Measurements from ENCODE around the gene STMP1.

Gene STMP1

DNA sequence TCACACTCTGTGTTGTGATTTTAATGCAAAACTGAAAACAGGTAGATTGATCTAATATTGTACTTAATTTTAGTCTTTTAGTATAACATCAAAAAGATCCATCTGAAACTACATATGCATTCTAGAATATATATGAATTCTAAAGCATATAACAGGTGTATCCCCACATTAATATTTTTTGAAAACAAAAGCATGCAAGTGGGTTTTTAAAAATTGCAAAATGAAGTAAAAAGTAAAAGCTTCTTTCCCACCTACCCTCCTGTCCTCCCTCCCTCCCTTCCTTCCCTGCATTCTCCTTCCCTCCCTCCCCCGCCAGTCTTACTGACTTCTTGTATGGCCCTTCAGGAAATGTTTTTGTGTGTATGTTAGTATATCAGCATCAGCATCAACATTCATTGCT is 14.6 kb upstream of the STMP1 start:
- Histone ChIP-seq H3K27ac (ENCODE audit: low read length) (no peak overlapping the region), H3K4me1 (ENCODE audit: insufficient read depth, low read length) (no peaks in the 10 kb centered on the region), H3K36me3 (ENCODE audit: insufficient read depth, low read depth, low read length) (peaks cover 69% of the 10 kb centered on the region), H3K27me3 (ENCODE audit: insufficient read depth, low read length) (no peaks in the 10 kb centered on the region), H3K9ac (ENCODE audit: low read depth, low read length) (no peak overlapping the region), H3K4me3 (ENCODE audit: low read length) (no peak overlapping the region), H3K9me3 (ENCODE audit: insufficient read depth, low read depth, low read length) (no peaks in the 10 kb centered on the region)

DNA sequence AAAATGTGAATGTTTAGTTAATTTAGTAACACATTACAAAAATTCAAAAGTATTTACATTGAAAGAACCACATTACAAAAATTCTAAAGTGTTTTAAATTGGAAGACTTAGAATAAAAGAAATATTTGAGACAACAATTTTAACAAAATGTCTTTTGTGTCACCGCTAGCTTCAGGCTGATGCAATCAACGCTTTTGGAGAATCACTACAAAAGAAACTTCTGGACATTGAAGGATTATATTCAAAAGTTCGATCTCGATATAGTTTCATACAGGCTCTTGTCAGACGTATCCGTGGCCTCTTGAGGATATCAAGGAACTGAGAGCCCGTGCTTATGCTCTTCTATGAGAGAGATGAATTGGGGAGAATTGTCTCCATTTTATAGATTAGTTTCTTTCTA is 14.1 kb upstream of the STMP1 start:
- no peaks in the 10 kb centered on the region for H3K27me3 ChIP-seq (ENCODE audit: insufficient read depth, low read length)
- H3K9me3 ChIP-seq (ENCODE audit: insufficient read depth, low read depth, low read length) = no peaks in the 10 kb centered on the region
- H3K27ac ChIP-seq (ENCODE audit: low read length) = no peak overlapping the region
- H3K4me1 ChIP-seq (ENCODE audit: insufficient read depth, low read length) = 0 out of 2 replicates have a peak, but pooled peaks cover 2% of the 10 kb centered on the region
- H3K4me3 ChIP-seq (ENCODE audit: low read length) = no peak overlapping the region
- H3K9ac ChIP-seq (ENCODE audit: low read depth, low read length) = no peak overlapping the region
- H3K36me3 ChIP-seq (ENCODE audit: insufficient read depth, low read depth, low read length) = peaks cover 64% of the 10 kb centered on the region

DNA sequence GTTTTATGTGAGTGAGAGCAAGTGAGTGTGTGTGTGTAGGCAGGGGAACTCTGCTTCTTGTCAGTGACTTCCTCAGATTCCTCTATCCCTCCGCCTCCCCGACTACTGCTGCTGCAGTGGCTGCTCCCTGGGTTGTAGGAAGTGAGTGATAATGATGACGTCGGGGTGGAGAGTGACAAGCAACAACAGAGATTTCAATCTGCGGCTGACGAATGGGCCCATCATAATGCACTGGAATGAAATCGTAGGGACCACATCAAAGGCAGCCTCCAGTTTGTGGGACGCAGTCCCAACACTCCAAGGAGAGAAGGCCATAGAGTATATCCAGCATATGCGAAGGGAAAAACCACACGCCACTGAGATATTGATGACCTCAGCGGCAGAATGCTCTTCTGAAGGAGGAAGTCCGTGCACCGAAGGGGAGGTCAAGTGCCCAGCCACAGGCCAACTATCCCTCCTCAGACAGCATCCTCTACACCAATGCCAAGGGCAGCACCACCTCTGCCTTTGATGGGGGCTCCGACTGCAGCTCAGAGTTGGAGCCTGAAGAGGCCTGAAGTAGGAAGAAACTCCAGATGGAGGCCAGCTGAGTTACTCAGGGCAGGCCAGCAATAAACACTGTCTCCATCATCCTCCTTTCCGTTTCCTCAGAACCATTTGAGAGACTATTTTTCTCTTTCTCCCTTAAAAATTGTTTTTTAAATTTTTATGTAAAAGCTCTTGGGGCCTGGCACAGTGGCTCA is 11.3 kb upstream of the STMP1 start:
- Histone ChIP-seq H3K27me3 (ENCODE audit: insufficient read depth, low read length) (no peaks in the 10 kb centered on the region), H3K9ac (ENCODE audit: low read depth, low read length) (no peak overlapping the region), H3K27ac (ENCODE audit: low read length) (no peak overlapping the region)

GRCh38 chr7:135653340-135654080 is 8.8 kb upstream of the STMP1 start:
- Histone ChIP-seq H3K9ac (ENCODE audit: low read depth, low read length) (no peak overlapping the region), H3K27me3 (ENCODE audit: insufficient read depth, low read length) (no peaks in the 10 kb centered on the region), H3K4me3 (ENCODE audit: low read length) (no peak overlapping the region), H3K27ac (ENCODE audit: low read length) (no peak overlapping the region), H3K36me3 (ENCODE audit: insufficient read depth, low read depth, low read length) (peaks cover 11% of the 10 kb centered on the region), H3K4me1 (ENCODE audit: insufficient read depth, low read length) (0 out of 2 replicates have a peak, but pooled peaks cover 3% of the 10 kb centered on the region), H3K9me3 (ENCODE audit: insufficient read depth, low read depth, low read length) (no peaks in the 10 kb centered on the region)

More for the DNA sequence above, 11.3 kb upstream of the STMP1 start:
- H3K9me3 ChIP-seq (ENCODE audit: insufficient read depth, low read depth, low read length) = no peaks in the 10 kb centered on the region
- peaks cover 36% of the 10 kb centered on the region for H3K36me3 ChIP-seq (ENCODE audit: insufficient read depth, low read depth, low read length)
- no peak overlapping the region for H3K4me3 ChIP-seq (ENCODE audit: low read length)
- 0 out of 2 replicates have a peak, but pooled peaks cover 3% of the 10 kb centered on the region for H3K4me1 ChIP-seq (ENCODE audit: insufficient read depth, low read length)

DNA sequence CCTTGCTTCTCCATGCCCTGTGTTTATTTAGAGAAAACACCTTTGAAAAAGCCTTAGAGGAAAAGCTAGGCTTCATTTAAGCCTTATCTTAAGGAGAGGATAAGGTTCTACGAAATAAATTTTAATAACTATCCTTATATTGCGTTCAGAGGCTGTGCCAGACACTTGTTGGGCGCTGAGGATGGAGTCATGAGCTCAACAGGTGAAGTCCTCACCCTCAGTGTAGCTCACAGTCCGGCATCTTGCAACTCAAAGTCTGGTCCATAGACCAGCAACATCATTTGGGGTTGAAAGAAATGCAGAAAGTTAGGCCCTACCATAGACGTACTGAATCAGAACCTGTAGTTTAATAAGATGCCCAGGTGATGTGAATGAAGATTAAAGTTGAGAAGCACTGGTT is 3.8 kb upstream of the STMP1 start:
- Histone ChIP-seq H3K27me3 (ENCODE audit: insufficient read depth, low read length) (no peaks in the 10 kb centered on the region), H3K9me3 (ENCODE audit: insufficient read depth, low read depth, low read length) (no peaks in the 10 kb centered on the region), H3K9ac (ENCODE audit: low read depth, low read length) (no peak overlapping the region), H3K4me1 (ENCODE audit: insufficient read depth, low read length) (peaks cover 3% of the 10 kb centered on the region; the same call in 1 of the 2 replicates), H3K27ac (ENCODE audit: low read length) (no peak overlapping the region), H3K36me3 (ENCODE audit: insufficient read depth, low read depth, low read length) (no peaks in the 10 kb centered on the region), H3K4me3 (ENCODE audit: low read length) (no peak overlapping the region)

DNA sequence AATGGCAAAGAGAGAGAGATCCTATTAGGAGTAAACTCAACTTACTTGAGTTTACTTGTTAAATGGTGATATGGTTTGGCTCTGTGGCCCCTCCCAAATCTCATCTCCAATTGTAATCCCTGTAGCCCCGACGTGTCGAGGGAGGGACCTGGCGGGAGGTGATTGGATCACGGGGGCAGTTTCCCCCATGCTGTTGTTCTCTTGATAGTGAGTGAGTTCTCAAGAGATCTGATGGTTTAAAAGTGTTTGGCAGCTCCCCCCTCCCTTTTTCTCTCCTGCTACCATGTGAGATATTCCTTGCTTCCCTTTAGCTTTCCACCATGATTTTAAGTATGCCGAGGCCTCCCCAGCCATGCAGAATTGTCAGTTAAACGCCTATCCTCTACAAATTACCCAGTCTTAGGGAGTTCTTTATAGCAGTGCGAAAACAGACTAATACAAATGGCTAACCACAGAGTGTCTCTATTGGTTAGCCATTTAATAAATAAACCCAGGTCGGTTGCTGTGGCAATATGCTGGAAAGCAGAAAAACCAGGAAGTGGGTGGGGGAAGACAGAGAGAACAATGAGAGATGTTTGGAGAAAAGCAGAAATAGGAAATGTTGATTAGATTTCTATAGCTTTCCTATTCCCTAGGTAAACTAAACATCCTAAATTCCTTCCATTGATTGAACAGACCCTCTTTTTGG is 3.0 kb upstream of the STMP1 start:
- no peak overlapping the region for H3K4me3 ChIP-seq (ENCODE audit: low read length)
- H3K9ac ChIP-seq (ENCODE audit: low read depth, low read length) = no peak overlapping the region
- peaks cover 3% of the 10 kb centered on the region; the same call in 1 of the 2 replicates for H3K4me1 ChIP-seq (ENCODE audit: insufficient read depth, low read length)
- no peak overlapping the region for H3K27ac ChIP-seq (ENCODE audit: low read length)
- H3K27me3 ChIP-seq (ENCODE audit: insufficient read depth, low read length) = no peaks in the 10 kb centered on the region
- no peaks in the 10 kb centered on the region for H3K9me3 ChIP-seq (ENCODE audit: insufficient read depth, low read depth, low read length)
- no peaks in the 10 kb centered on the region for H3K36me3 ChIP-seq (ENCODE audit: insufficient read depth, low read depth, low read length)

GRCh38 chr7:135661311-135662122 is 797 bp upstream of the STMP1 start:
- Histone ChIP-seq H3K27me3 (ENCODE audit: insufficient read depth, low read length) (no peaks in the 10 kb centered on the region), H3K36me3 (ENCODE audit: insufficient read depth, low read depth, low read length) (no peaks in the 10 kb centered on the region), H3K9me3 (ENCODE audit: insufficient read depth, low read depth, low read length) (no peaks in the 10 kb centered on the region), H3K4me3 (ENCODE audit: low read length) (peak overlapping the region; percentile 83), H3K27ac (ENCODE audit: low read length) (no peak overlapping the region), H3K9ac (ENCODE audit: low read depth, low read length) (peak overlapping the region; percentile 76; the same call in 1 of the 2 replicates), H3K4me1 (ENCODE audit: insufficient read depth, low read length) (peaks cover 3% of the 10 kb centered on the region; the same call in 1 of the 2 replicates)

- H3K4me3 ChIP-seq (ENCODE audit: low read length) = peak overlapping the region; percentile 83
- no peaks in the 10 kb centered on the region for H3K9me3 ChIP-seq (ENCODE audit: insufficient read depth, low read depth, low read length)
- H3K4me1 ChIP-seq (ENCODE audit: insufficient read depth, low read length) = peaks cover 3% of the 10 kb centered on the region; the same call in 1 of the 2 replicates
- H3K27me3 ChIP-seq (ENCODE audit: insufficient read depth, low read length) = no peaks in the 10 kb centered on the region
- H3K9ac ChIP-seq (ENCODE audit: low read depth, low read length) = peak overlapping the region; percentile 76; the same call in 1 of the 2 replicates
- no peaks in the 10 kb centered on the region for H3K36me3 ChIP-seq (ENCODE audit: insufficient read depth, low read depth, low read length)
- H3K27ac ChIP-seq (ENCODE audit: low read length) = no peak overlapping the region
These were observed 266 bp upstream of the STMP1 start for GRCh38 chr7:135662123-135662372.

- H3K36me3 ChIP-seq (ENCODE audit: insufficient read depth, low read depth, low read length) = no peaks in the 10 kb centered on the region
- H3K9me3 ChIP-seq (ENCODE audit: insufficient read depth, low read depth, low read length) = no peaks in the 10 kb centered on the region
- no peaks in the 10 kb centered on the region for H3K27me3 ChIP-seq (ENCODE audit: insufficient read depth, low read length)
- H3K4me3 ChIP-seq (ENCODE audit: low read length) = no peak overlapping the region
- H3K9ac ChIP-seq (ENCODE audit: low read depth, low read length) = no peak overlapping the region
- peaks cover 3% of the 10 kb centered on the region; the same call in 1 of the 2 replicates for H3K4me1 ChIP-seq (ENCODE audit: insufficient read depth, low read length)
- no peak overlapping the region for H3K27ac ChIP-seq (ENCODE audit: low read length)
These were observed 1.8 kb downstream of the STMP1 start for GRCh38 chr7:135664046-135664589.

DNA sequence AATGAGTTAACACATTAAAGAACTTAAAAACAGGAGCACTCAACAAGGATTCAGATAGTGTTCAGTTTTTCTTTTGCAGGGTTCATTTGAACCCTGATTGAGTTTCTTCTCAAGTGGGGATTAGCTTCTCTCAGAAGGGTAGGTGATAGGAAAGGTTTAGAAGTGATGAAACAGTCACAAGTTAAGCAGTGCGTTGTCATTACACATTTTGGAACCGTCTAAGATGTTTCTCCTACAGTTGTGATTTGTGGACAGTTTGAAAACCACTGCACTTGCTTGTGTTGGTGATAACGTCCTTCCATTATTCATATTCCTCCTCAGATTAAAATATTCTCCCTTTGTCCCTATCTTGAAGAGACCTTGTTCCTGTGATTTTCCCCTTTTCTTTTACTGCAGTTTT is 2.7 kb downstream of the STMP1 start:
- Histone ChIP-seq H3K36me3 (ENCODE audit: insufficient read depth, low read depth, low read length) (no peaks in the 10 kb centered on the region), H3K9ac (ENCODE audit: low read depth, low read length) (no peak overlapping the region), H3K27me3 (ENCODE audit: insufficient read depth, low read length) (no peaks in the 10 kb centered on the region), H3K27ac (ENCODE audit: low read length) (no peak overlapping the region), H3K4me3 (ENCODE audit: low read length) (no peak overlapping the region), H3K9me3 (ENCODE audit: insufficient read depth, low read depth, low read length) (no peaks in the 10 kb centered on the region), H3K4me1 (ENCODE audit: insufficient read depth, low read length) (peaks cover 3% of the 10 kb centered on the region; the same call in 1 of the 2 replicates)

GRCh38 chr7:135666156-135666555 is 3.8 kb downstream of the STMP1 start:
- no peak overlapping the region for H3K4me3 ChIP-seq (ENCODE audit: low read length)
- no peaks in the 10 kb centered on the region for H3K9me3 ChIP-seq (ENCODE audit: insufficient read depth, low read depth, low read length)
- H3K4me1 ChIP-seq (ENCODE audit: insufficient read depth, low read length) = peaks cover 3% of the 10 kb centered on the region; the same call in 1 of the 2 replicates
- H3K27ac ChIP-seq (ENCODE audit: low read length) = no peak overlapping the region
- no peaks in the 10 kb centered on the region for H3K36me3 ChIP-seq (ENCODE audit: insufficient read depth, low read depth, low read length)
- no peak overlapping the region for H3K9ac ChIP-seq (ENCODE audit: low read depth, low read length)
- no peaks in the 10 kb centered on the region for H3K27me3 ChIP-seq (ENCODE audit: insufficient read depth, low read length)
